ENCODE measurements around the gene LIX1L. TPM values are rescaled to one million over a fixed set of nuclear protein-coding genes. Genes with fewer than 3 reads are reported as not detected.

LIX1L gene
- total and polyA plus RNA-seq, 11 donors = 7.0 to 31.5 (median 26.1) TPM

DNA sequence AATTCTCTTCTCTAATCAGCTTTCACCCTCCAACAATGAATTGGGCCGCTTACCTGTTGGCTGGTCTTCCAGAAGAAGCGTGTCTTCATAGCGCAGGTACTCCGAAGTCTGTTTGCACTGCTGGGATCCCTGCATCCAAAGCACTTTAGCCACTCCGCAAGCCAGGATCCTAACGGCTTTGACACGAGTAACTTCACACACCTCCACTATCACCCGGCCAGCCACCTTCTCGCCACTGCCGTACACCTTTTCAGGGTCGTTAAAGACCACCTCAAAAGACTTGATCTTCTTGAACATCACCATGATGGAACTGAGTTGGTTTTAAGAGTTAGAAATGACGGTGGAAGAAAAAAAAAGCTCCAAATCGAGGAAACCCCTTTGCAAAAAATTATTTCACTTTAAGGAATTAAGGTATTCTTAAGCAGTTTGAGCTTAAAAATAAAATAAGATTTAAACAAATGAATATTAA, 38.2 kb upstream of the LIX1L start:
- Histone ChIP-seq H3K27me3 (no peaks in the 10 kb centered on the region), H3K9me3 (no peaks in the 10 kb centered on the region), H3K4me3 (peak overlapping the region; percentile 59 to 94 (median 82)), H3K4me1 (peaks cover 3 to 70% (median 43%) of the 10 kb centered on the region in 12 donors), H3K27ac (peak overlapping the region; percentile 94 to 100 (median 97)), H3K36me3 (peaks cover 10 to 40% (median 37%) of the 10 kb centered on the region in 9 donors)
- no peak for ATAC-seq
- WGBS, 4 donors = 0 to 1% (median 0%) methylated on average over 13 of the region's 13 CpGs
- intact Hi-C loops (cut with DNase I) = loop anchor here in 7 of 10 donors (1.0 to 5.0 kb wide), 5 partner anchors 14 to 34 kb away; partner anchors contain the start of genes ANKRD34A (in 1 of the 7) and POLR3GL (in 1 of the 7)
- no peak for TF ChIP-seq POLR2A (IDR thresholded peaks at IDR 0.05)
- TF ChIP-seq, protein P1, sequence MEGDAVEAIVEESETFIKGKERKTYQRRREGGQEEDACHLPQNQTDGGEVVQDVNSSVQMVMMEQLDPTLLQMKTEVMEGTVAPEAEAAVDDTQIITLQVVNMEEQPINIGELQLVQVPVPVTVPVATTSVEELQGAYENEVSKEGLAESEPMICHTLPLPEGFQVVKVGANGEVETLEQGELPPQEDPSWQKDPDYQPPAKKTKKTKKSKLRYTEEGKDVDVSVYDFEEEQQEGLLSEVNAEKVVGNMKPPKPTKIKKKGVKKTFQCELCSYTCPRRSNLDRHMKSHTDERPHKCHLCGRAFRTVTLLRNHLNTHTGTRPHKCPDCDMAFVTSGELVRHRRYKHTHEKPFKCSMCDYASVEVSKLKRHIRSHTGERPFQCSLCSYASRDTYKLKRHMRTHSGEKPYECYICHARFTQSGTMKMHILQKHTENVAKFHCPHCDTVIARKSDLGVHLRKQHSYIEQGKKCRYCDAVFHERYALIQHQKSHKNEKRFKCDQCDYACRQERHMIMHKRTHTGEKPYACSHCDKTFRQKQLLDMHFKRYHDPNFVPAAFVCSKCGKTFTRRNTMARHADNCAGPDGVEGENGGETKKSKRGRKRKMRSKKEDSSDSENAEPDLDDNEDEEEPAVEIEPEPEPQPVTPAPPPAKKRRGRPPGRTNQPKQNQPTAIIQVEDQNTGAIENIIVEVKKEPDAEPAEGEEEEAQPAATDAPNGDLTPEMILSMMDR (IDR thresholded peaks at IDR 0.05) = no peak
- peak in 1 of 5 donors; percentile 36 for DNase-seq

GRCh38 chr1:145995148-145995881, 37.5 kb upstream of the LIX1L start:
- Histone ChIP-seq H3K36me3 (peaks cover 10 to 40% (median 37%) of the 10 kb centered on the region in 9 donors), H3K9me3 (no peaks in the 10 kb centered on the region), H3K27ac (peak overlapping the region; percentile 94 to 100 (median 97)), H3K4me1 (peaks cover 3 to 65% (median 43%) of the 10 kb centered on the region in 12 donors), H3K27me3 (no peaks in the 10 kb centered on the region), H3K4me3 (peak overlapping the region; percentile 59 to 94 (median 82))
- intact Hi-C loops (cut with DNase I) = loop anchor here in 1 of 10 donors (5.0 kb wide), 1 partner anchor 33 kb away; the partner anchor contains the start of genes ANKRD34A and POLR3GL
- TF ChIP-seq, protein P1 (IDR thresholded peaks at IDR 0.05) = no peak
- no peak for TF ChIP-seq POLR2A (IDR thresholded peaks at IDR 0.05)
- WGBS, 4 donors = 0 to 1% (median 1%) methylated on average over 8 of the region's 8 CpGs
- no peak for ATAC-seq
- no peak for DNase-seq

DNA sequence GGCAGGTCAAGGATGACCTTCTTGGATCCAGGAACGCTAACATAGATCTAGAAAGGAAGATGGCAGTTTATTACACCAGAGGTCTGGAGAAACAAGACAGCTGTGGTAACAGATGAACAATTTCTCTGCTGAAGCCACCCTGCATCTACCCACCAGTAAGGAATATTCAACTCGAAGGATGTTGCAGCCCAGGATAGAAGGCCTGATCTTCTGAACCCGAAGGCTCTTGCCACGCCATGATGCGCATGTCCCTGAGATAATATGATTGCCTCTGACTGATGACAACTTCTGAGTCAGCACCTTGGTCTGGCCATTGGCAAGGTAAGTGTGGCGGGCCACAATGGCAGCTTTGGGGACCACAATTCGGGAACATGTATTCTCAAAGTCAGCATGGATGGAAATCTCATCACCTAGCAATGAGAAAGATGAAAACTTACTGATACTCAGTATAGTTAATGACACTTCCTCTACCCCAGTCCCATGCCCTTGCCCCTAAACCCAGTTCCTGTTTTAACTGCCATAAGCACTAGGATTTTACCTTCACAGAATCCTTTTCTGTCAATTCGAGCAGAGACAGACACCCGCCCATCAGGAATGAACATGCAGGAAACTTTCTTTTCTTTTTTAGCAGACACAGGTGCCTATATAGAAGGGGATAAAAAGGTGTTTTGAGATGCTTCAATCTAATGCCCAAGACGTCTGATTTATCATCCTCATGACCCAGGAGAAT, 36.7 kb upstream of the LIX1L start:
- H3K4me1 ChIP-seq = peaks cover 3 to 58% (median 38%) of the 10 kb centered on the region in 12 donors
- H3K9me3 ChIP-seq = no peaks in the 10 kb centered on the region
- intact Hi-C loops (cut with DNase I) = loop anchor here in 1 of 10 donors (5.0 kb wide), 1 partner anchor 32 kb away; the partner anchor contains the start of genes ANKRD34A and POLR3GL
- H3K27ac ChIP-seq = peak overlapping the region; percentile 94 to 100 (median 97)
- DNase-seq (peak in 2 of 5 donors; percentile 48 to 49), ATAC-seq (no peak)
- H3K27me3 ChIP-seq = no peaks in the 10 kb centered on the region
- H3K4me3 ChIP-seq = peak overlapping the region; percentile 59 to 94 (median 82)
- 0 to 5% (median 3%) methylated on average over 10 of the region's 10 CpGs for WGBS, 4 donors
- TF ChIP-seq, protein P1 (IDR thresholded peaks at IDR 0.05) = no peak
- peak in 1 of 2 donors; percentile 39 for TF ChIP-seq POLR2A (IDR thresholded peaks at IDR 0.05)
- H3K36me3 ChIP-seq = peaks cover 10 to 40% (median 37%) of the 10 kb centered on the region in 9 donors
